ENCODE measurements around the gene HOXD3. TPM values are rescaled to one million over a fixed set of nuclear protein-coding genes. Genes with fewer than 3 reads are reported as not detected.

The HOXD3 gene
- polyA plus RNA-seq, 1 donor (not counting 4 experiments of a cell fraction or from before 2014, with no cell fraction given): not detected

- Histone ChIP-seq H3K27me3 (ENCODE audit: control insufficient read depth, extremely low read depth, insufficient read depth, low read length) (peaks cover 3% of the 10 kb centered on the region), H3K9me3 (ENCODE audit: control insufficient read depth, low read depth, low read length) (no peaks in the 10 kb centered on the region), H3K4me3 (ENCODE audit: control insufficient read depth in 2 of 3, extremely low read depth in 1 of 3, insufficient read depth in 2 of 3, low read depth in 1 of 3, low read length in 3 of 3) (no peak overlapping the region), H3K36me3 (ENCODE audit: control insufficient read depth in 2 of 2, extremely low read depth in 1 of 2, insufficient read depth in 2 of 2, low read length in 2 of 2) (no peaks in the 10 kb centered on the region), H4K20me1 (ENCODE audit: control insufficient read depth, extremely low read depth, insufficient read depth, low read length) (no peaks in the 10 kb centered on the region), H3K9me1 (ENCODE audit: control insufficient read depth, extremely low read depth, insufficient read depth, low read length) (no peaks in the 10 kb centered on the region), H3K79me2 (ENCODE audit: control insufficient read depth, insufficient read depth, low read length) (no peaks in the 10 kb centered on the region), H3K27ac (ENCODE audit: control insufficient read depth, insufficient read depth, low read length) (no peak overlapping the region), H2AFZ (ENCODE audit: control insufficient read depth, low read length) (no peak overlapping the region), H3K4me2 (ENCODE audit: control insufficient read depth, extremely low read depth, insufficient read depth, low read depth, low read length) (no peak overlapping the region), H3K9ac (ENCODE audit: control insufficient read depth, extremely low read depth, insufficient read depth, low read length) (no peak overlapping the region), H3K4me1 (ENCODE audit: control insufficient read depth, extremely low read depth, insufficient read depth, low read length) (no peaks in the 10 kb centered on the region)
- dilution Hi-C loops (cut with MboI; ENCODE audit: extremely low pct_ligation_motif_present, low sequenced_read_pairs): no loop called here
- FAIRE-seq: no peak
- TF ChIP-seq, protein P1, sequence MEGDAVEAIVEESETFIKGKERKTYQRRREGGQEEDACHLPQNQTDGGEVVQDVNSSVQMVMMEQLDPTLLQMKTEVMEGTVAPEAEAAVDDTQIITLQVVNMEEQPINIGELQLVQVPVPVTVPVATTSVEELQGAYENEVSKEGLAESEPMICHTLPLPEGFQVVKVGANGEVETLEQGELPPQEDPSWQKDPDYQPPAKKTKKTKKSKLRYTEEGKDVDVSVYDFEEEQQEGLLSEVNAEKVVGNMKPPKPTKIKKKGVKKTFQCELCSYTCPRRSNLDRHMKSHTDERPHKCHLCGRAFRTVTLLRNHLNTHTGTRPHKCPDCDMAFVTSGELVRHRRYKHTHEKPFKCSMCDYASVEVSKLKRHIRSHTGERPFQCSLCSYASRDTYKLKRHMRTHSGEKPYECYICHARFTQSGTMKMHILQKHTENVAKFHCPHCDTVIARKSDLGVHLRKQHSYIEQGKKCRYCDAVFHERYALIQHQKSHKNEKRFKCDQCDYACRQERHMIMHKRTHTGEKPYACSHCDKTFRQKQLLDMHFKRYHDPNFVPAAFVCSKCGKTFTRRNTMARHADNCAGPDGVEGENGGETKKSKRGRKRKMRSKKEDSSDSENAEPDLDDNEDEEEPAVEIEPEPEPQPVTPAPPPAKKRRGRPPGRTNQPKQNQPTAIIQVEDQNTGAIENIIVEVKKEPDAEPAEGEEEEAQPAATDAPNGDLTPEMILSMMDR (optimal IDR thresholded peaks at IDR 0.05 in 1 of 3, IDR thresholded peaks at IDR 0.05 in 1 of 3, conservative IDR thresholded peaks at IDR 0.05 in 1 of 3; ENCODE audit: extremely low read depth in 1 of 3, insufficient read depth in 2 of 3, low read length in 3 of 3): no peak
- no peak for TF ChIP-seq EZH2 (IDR thresholded peaks at IDR 0.05; ENCODE audit: low read length)
- no peak for DNase-seq (ENCODE audit: low read depth, low spot score)
Measured at GRCh38 chr2:176206682-176207081, 49.6 kb downstream of the HOXD3 start.

- TF ChIP-seq, protein P1 (optimal IDR thresholded peaks at IDR 0.05 in 1 of 3, IDR thresholded peaks at IDR 0.05 in 1 of 3, conservative IDR thresholded peaks at IDR 0.05 in 1 of 3; ENCODE audit: extremely low read depth in 1 of 3, insufficient read depth in 2 of 3, low read length in 3 of 3): no peak
- no peak for TF ChIP-seq EZH2 (IDR thresholded peaks at IDR 0.05; ENCODE audit: low read length)
- FAIRE-seq: no peak
- Histone ChIP-seq H2AFZ (ENCODE audit: control insufficient read depth, low read length) (no peak overlapping the region), H3K36me3 (ENCODE audit: control insufficient read depth in 2 of 2, extremely low read depth in 1 of 2, insufficient read depth in 2 of 2, low read length in 2 of 2) (no peaks in the 10 kb centered on the region), H3K9me3 (ENCODE audit: control insufficient read depth, low read depth, low read length) (no peaks in the 10 kb centered on the region), H3K4me3 (ENCODE audit: control insufficient read depth in 2 of 3, extremely low read depth in 1 of 3, insufficient read depth in 2 of 3, low read depth in 1 of 3, low read length in 3 of 3) (no peak overlapping the region), H3K27ac (ENCODE audit: control insufficient read depth, insufficient read depth, low read length) (no peak overlapping the region), H3K9ac (ENCODE audit: control insufficient read depth, extremely low read depth, insufficient read depth, low read length) (no peak overlapping the region), H3K9me1 (ENCODE audit: control insufficient read depth, extremely low read depth, insufficient read depth, low read length) (no peaks in the 10 kb centered on the region), H3K27me3 (ENCODE audit: control insufficient read depth, extremely low read depth, insufficient read depth, low read length) (peaks cover 7% of the 10 kb centered on the region), H3K4me2 (ENCODE audit: control insufficient read depth, extremely low read depth, insufficient read depth, low read depth, low read length) (no peak overlapping the region), H3K4me1 (ENCODE audit: control insufficient read depth, extremely low read depth, insufficient read depth, low read length) (no peaks in the 10 kb centered on the region), H4K20me1 (ENCODE audit: control insufficient read depth, extremely low read depth, insufficient read depth, low read length) (no peaks in the 10 kb centered on the region), H3K79me2 (ENCODE audit: control insufficient read depth, insufficient read depth, low read length) (no peaks in the 10 kb centered on the region)
- dilution Hi-C loops (cut with MboI; ENCODE audit: extremely low pct_ligation_motif_present, low sequenced_read_pairs): no loop called here
- no peak for DNase-seq (ENCODE audit: low read depth, low spot score)
Measured at GRCh38 chr2:176211110-176211509, 54.0 kb downstream of the HOXD3 start.

Data from keratinocyte (primary cell).